CD8-positive, alpha-beta memory T cell (primary cell): ENCODE measurements around the gene OR8U1. TPM values are rescaled to one million over a fixed set of nuclear protein-coding genes. Genes with fewer than 3 reads are reported as not detected.
"Not testable (repeated sequence)": the region's sequence is repeated elsewhere in the genome, so short reads cannot be mapped to it uniquely, and the experiment has no call there.

Experiments
- CTCF ChIA-PET: fragments of 350-600 bp; sonication (Branson Sonifier 250); formaldehyde crosslinking; loops from one replicate; lab custom pipeline; 2021; ENCODE audit warnings: antibody characterized with exemption; lab: Charles Lee
- POLR2A ChIA-PET: fragments of 350-600 bp; sonication (Branson Sonifier 250); formaldehyde crosslinking; loops from one replicate; lab custom pipeline; 2021; ENCODE audit warnings: antibody characterized with exemption; lab: Charles Lee
- DNase-seq, 5 donors: peaks; one replicate each; pipeline versions ENCODE4 v3.0.0 to v3.0.0-alpha.2; 2020 to 2022; ENCODE audit warnings: mixed read lengths in 1 of 5
- H3K27ac ChIP-seq: one replicate; pipeline ENCODE4 v1.7.0; 2013; ENCODE audit warnings: low read depth, mild to moderate bottlenecking, low read length, moderate library complexity
- H3K27me3 ChIP-seq: 2 replicates; pipeline ENCODE4 v1.7.0; 2013; ENCODE audit warnings: low read length, mild to moderate bottlenecking; ENCODE audit not compliant: insufficient read depth, poor library complexity, severe bottlenecking
- H3K36me3 ChIP-seq: 2 replicates; pipeline ENCODE4 v1.7.0; 2013; ENCODE audit warnings: mild to moderate bottlenecking, low read length, moderate library complexity; ENCODE audit not compliant: insufficient read depth
- H3K4me1 ChIP-seq: 2 replicates; pipeline ENCODE4 v1.7.0; 2013; ENCODE audit warnings: mild to moderate bottlenecking, low read length, moderate library complexity; ENCODE audit not compliant: insufficient read depth
- H3K4me3 ChIP-seq: 2 replicates; pipeline ENCODE4 v1.7.0; 2013; ENCODE audit warnings: mild to moderate bottlenecking, low read length
- H3K9me3 ChIP-seq: 2 replicates; pipeline ENCODE4 v1.7.0; 2013; ENCODE audit warnings: mild to moderate bottlenecking, low read length
- H3K27ac Mint-ChIP-seq, 8 donors: one replicate each; pipeline ENCODE4 v1.8.0; 2020 to 2021; ENCODE audit warnings: mixed read lengths in 8 of 8, mild to moderate bottlenecking in 6 of 8, inconsistent platforms in 3 of 8, moderate library complexity in 3 of 8
- H3K27me3 Mint-ChIP-seq, 2 donors: one replicate each; pipeline ENCODE4 v1.8.0; 2020 to 2021; ENCODE audit warnings: mixed read lengths in 2 of 2, mild to moderate bottlenecking in 1 of 2, moderate library complexity in 1 of 2
- H3K36me3 Mint-ChIP-seq, 3 donors: one replicate each; pipeline ENCODE4 v1.8.0; 2020 to 2021; ENCODE audit warnings: mixed read lengths in 3 of 3, inconsistent platforms in 1 of 3, mild to moderate bottlenecking in 1 of 3
- H3K4me1 Mint-ChIP-seq, 3 donors: one replicate each; pipeline ENCODE4 v1.8.0; 2020 to 2021; ENCODE audit warnings: mixed read lengths in 3 of 3, inconsistent platforms in 1 of 3, mild to moderate bottlenecking in 1 of 3
- H3K4me3 Mint-ChIP-seq, 7 donors: one replicate each; pipeline ENCODE4 v1.8.0; 2020 to 2021; ENCODE audit warnings: mixed read lengths in 7 of 7, mild to moderate bottlenecking in 6 of 7, moderate library complexity in 4 of 7, inconsistent platforms in 2 of 7
- H3K9me3 Mint-ChIP-seq, 5 donors: one replicate each; pipeline ENCODE4 v1.8.0; 2020 to 2022; ENCODE audit warnings: mixed read lengths in 5 of 5, mild to moderate bottlenecking in 3 of 5, moderate library complexity in 2 of 5, inconsistent platforms in 1 of 5
- polyA plus RNA-seq: library from polyadenylated mRNA; unstranded; fragments of 300-500 nt; fragmentation: Illumina TruSeq; gene quantifications from one replicate; pipeline ENCODE4 v1.2.3, GENCODE V29; 2021
- total RNA-seq, 2 experiments: library from RNA; stranded (reverse); gene quantifications; one replicate each; pipeline ENCODE4 v1.2.3, GENCODE V29; 2021

OR8U1 gene
- total and polyA plus RNA-seq, 3 experiments from 2014 or later = not detected

DNA sequence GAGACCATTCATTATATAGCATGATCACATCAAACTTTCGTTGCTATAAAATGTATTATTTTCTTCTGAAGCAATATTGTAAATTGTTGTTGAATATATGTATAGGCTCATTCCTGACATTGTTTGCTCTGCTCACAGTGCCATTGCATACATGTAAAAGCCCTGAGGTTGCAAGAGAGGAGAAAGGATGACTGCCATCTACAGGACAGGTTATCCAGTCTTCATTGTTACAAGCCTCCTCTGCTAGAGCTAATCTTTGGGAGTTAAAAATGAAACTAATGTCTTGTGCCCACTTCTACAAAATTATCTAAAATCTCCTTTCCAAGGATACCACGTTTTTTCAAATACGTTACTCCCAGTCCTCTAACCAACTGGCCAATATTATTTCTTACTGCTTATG lies 20.6 kb downstream of the OR8U1 start:
- Histone ChIP-seq H3K9me3 (no peaks in the 10 kb centered on the region), H3K4me3 (no peak overlapping the region), H3K36me3 (no peaks in the 10 kb centered on the region), H3K27me3 (no peaks in the 10 kb centered on the region), H3K27ac (no peak overlapping the region), H3K4me1 (no peaks in the 10 kb centered on the region)
- Mint-ChIP-seq H3K27ac (no peak overlapping the region), H3K36me3 (no peaks in the 10 kb centered on the region), H3K9me3 (peaks cover 0 to 53% (median 19%) of the 10 kb centered on the region in 5 donors), H3K27me3 (no peaks in the 10 kb centered on the region), H3K4me3 (no peak overlapping the region), H3K4me1 (no peaks in the 10 kb centered on the region)
- POLR2A ChIA-PET = no interaction called here
- DNase-seq = no peak
- CTCF ChIA-PET = no interaction called here

DNA sequence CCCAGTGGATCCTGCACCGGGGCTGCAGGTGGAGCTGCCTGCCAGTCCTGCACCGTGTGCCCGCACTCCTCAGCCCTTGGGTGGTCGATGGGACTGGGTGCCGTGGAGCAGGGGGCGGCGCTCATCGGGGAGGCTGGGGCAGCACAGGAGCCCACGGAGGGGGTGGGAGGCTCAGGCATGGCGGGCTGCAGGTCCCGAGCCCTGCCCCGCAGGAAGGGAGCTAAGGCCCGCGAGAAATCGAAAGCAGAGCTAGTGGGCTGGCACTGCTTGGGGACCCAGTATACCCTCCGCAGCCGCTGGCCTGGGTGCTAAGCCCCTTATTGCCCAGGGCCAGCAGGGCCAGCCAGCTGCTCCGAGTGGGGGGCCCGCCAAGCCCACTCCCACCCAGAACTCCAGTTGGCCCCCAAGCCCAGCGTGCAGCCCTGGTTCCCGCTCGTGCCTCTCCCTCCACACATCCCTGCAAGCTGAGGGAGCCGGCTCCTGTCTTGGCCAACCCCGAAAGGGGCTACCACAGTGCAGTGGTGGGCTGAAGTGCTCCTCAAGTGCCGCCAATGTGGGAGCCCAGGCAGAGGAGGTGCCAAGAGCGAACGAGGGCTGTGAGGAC lies 26.5 kb downstream of the OR8U1 start:
- peak in 1 of 5 donors; percentile 1 for DNase-seq
- H3K9me3 Mint-ChIP-seq = peaks cover 6 to 37% (median 21%) of the 10 kb centered on the region in 5 donors
- H3K36me3 Mint-ChIP-seq, H3K27ac Mint-ChIP-seq, CTCF ChIA-PET, H3K4me3 ChIP-seq, POLR2A ChIA-PET, H3K4me1 Mint-ChIP-seq, H3K27me3 ChIP-seq, H3K27ac ChIP-seq, H3K27me3 Mint-ChIP-seq, H3K36me3 ChIP-seq, H3K9me3 ChIP-seq, H3K4me1 ChIP-seq, H3K4me3 Mint-ChIP-seq: not testable (repeated sequence)

GRCh38 chr11:56404393-56404792 lies 29.0 kb downstream of the OR8U1 start:
- Mint-ChIP-seq H3K36me3 (no peaks in the 10 kb centered on the region), H3K4me3 (no peak overlapping the region), H3K27me3 (no peaks in the 10 kb centered on the region), H3K9me3 (peaks cover 14 to 52% (median 33%) of the 10 kb centered on the region in 5 donors), H3K4me1 (no peaks in the 10 kb centered on the region), H3K27ac (no peak overlapping the region)
- Histone ChIP-seq H3K4me1 (no peaks in the 10 kb centered on the region), H3K4me3 (no peak overlapping the region), H3K27ac (no peak overlapping the region), H3K27me3 (no peaks in the 10 kb centered on the region), H3K36me3 (no peaks in the 10 kb centered on the region), H3K9me3 (no peaks in the 10 kb centered on the region)
- DNase-seq = no peak
- CTCF ChIA-PET = no interaction called here
- POLR2A ChIA-PET = no interaction called here

- no peak overlapping the region for H3K27ac ChIP-seq
- POLR2A ChIA-PET = no interaction called here
- H3K4me1 Mint-ChIP-seq = no peaks in the 10 kb centered on the region
- H3K36me3 Mint-ChIP-seq = no peaks in the 10 kb centered on the region
- no peaks in the 10 kb centered on the region for H3K27me3 ChIP-seq
- H3K27ac Mint-ChIP-seq = no peak overlapping the region
- H3K36me3 ChIP-seq = no peaks in the 10 kb centered on the region
- no peaks in the 10 kb centered on the region for H3K4me1 ChIP-seq
- H3K9me3 ChIP-seq = no peaks in the 10 kb centered on the region
- H3K27me3 Mint-ChIP-seq = no peaks in the 10 kb centered on the region
- CTCF ChIA-PET = no interaction called here
- H3K4me3 Mint-ChIP-seq = no peak overlapping the region
- H3K4me3 ChIP-seq = no peak overlapping the region
- H3K9me3 Mint-ChIP-seq = peaks cover 10 to 40% (median 26%) of the 10 kb centered on the region in 5 donors
- no peak for DNase-seq
Observed at GRCh38 chr11:56410801-56411200, 35.4 kb downstream of the OR8U1 start.

- H3K4me1 ChIP-seq = no peaks in the 10 kb centered on the region
- Mint-ChIP-seq H3K4me3 (no peak within 1 kb of the TSS), H3K36me3 (no peaks in the 10 kb centered on the region), H3K27me3 (no peaks in the 10 kb centered on the region), H3K27ac (no peak within 1 kb of the TSS), H3K9me3 (peaks cover 6 to 40% (median 21%) of the 10 kb centered on the region in 5 donors), H3K4me1 (no peaks in the 10 kb centered on the region)
- POLR2A ChIA-PET = no interaction called here
- no peaks in the 10 kb centered on the region for H3K9me3 ChIP-seq
- no peak within 1 kb of the TSS for H3K4me3 ChIP-seq
- DNase-seq = no peak
- H3K36me3 ChIP-seq = no peaks in the 10 kb centered on the region
- CTCF ChIA-PET = no interaction called here
- H3K27me3 ChIP-seq = no peaks in the 10 kb centered on the region
- H3K27ac ChIP-seq = no peak within 1 kb of the TSS
Observed at GRCh38 chr11:56412396-56412795, 37.0 kb downstream of the OR8U1 start, which contains the start of gene OR5AL1. TSS of gene OR5AL1 (plus strand) at chr11:56412696.

Other genes starting within 250 kb of the OR8U1 start
- not detected for gene OR8J3, start 235.4 kb upstream of the OR8U1 start, total RNA-seq
- gene OR8J3, start 235.4 kb upstream of the OR8U1 start, polyA plus RNA-seq = not detected
- gene OR8K5, start 215.3 kb upstream of the OR8U1 start, total RNA-seq = not detected
- not detected for gene OR8K5, start 215.3 kb upstream of the OR8U1 start, polyA plus RNA-seq
- not detected for gene OR5J2, start 199.0 kb upstream of the OR8U1 start, total RNA-seq
- not detected for gene OR5J2, start 199.0 kb upstream of the OR8U1 start, polyA plus RNA-seq
- gene OR5T2, start 141.4 kb upstream of the OR8U1 start, total RNA-seq = not detected
- not detected for gene OR5T2, start 141.4 kb upstream of the OR8U1 start, polyA plus RNA-seq
- gene OR5T3, start 123.4 kb upstream of the OR8U1 start, total RNA-seq = not detected
- gene OR5T3, start 123.4 kb upstream of the OR8U1 start, polyA plus RNA-seq = not detected
- not detected for gene OR5T1, start 101.5 kb upstream of the OR8U1 start, total RNA-seq
- not detected for gene OR5T1, start 101.5 kb upstream of the OR8U1 start, polyA plus RNA-seq
- gene OR8H1, start 83.4 kb upstream of the OR8U1 start, total RNA-seq = not detected
- gene OR8H1, start 83.4 kb upstream of the OR8U1 start, polyA plus RNA-seq = not detected
- gene OR8K3, start 60.5 kb upstream of the OR8U1 start, total RNA-seq = not detected
- not detected for gene OR8K3, start 60.5 kb upstream of the OR8U1 start, polyA plus RNA-seq
- not detected for gene OR8K1, start 29.6 kb upstream of the OR8U1 start, total RNA-seq
- gene OR8K1, start 29.6 kb upstream of the OR8U1 start, polyA plus RNA-seq = not detected
- gene OR8J1, start 21.3 kb upstream of the OR8U1 start, total RNA-seq = not detected
- not detected for gene OR8J1, start 21.3 kb upstream of the OR8U1 start, polyA plus RNA-seq
- gene OR5AL1, start 37.1 kb downstream of the OR8U1 start, total RNA-seq = not detected
- gene OR5AL1, start 37.1 kb downstream of the OR8U1 start, polyA plus RNA-seq = not detected
- gene OR5M3, start 97.7 kb downstream of the OR8U1 start, total RNA-seq = not detected
- gene OR5M3, start 97.7 kb downstream of the OR8U1 start, polyA plus RNA-seq = not detected
- not detected for gene OR5M8, start 115.7 kb downstream of the OR8U1 start, total RNA-seq
- not detected for gene OR5M8, start 115.7 kb downstream of the OR8U1 start, polyA plus RNA-seq
- gene OR5M11, start 167.6 kb downstream of the OR8U1 start, total RNA-seq = not detected
- gene OR5M11, start 167.6 kb downstream of the OR8U1 start, polyA plus RNA-seq = not detected
- gene OR5M10, start 202.1 kb downstream of the OR8U1 start, total RNA-seq = not detected
- gene OR5M10, start 202.1 kb downstream of the OR8U1 start, polyA plus RNA-seq = not detected
- not detected for gene OR5M1, start 239.2 kb downstream of the OR8U1 start, total RNA-seq
- gene OR5M1, start 239.2 kb downstream of the OR8U1 start, polyA plus RNA-seq = not detected